Dedifferentiated amniotic fluid mesenchymal stem cell (primary cell): Measurements from ENCODE around the gene TPO.

ENCODE experiments used
- DNase-seq: peaks from one replicate; pipeline ENCODE4 v3.0.0-alpha.2; 2016; ENCODE audit errors: extremely low spot score

The TPO gene

GRCh38 chr2:1450915-1451314 is 37.7 kb downstream of the TPO start:
- DNase-seq = no peak

GRCh38 chr2:1451422-1451821 is 38.2 kb downstream of the TPO start:
- no peak for DNase-seq

GRCh38 chr2:1453561-1453960 is 40.3 kb downstream of the TPO start:
- no peak for DNase-seq

- DNase-seq = no peak
Observed at GRCh38 chr2:1454346-1454745, 41.1 kb downstream of the TPO start.

GRCh38 chr2:1455466-1455865 is 42.2 kb downstream of the TPO start:
- DNase-seq = no peak

GRCh38 chr2:1458432-1458831 is 45.2 kb downstream of the TPO start:
- DNase-seq = no peak

GRCh38 chr2:1459727-1460126 is 46.5 kb downstream of the TPO start:
- DNase-seq = no peak

GRCh38 chr2:1460851-1461418 is 47.7 kb downstream of the TPO start:
- DNase-seq = no peak

- DNase-seq = no peak
Observed at GRCh38 chr2:1461507-1462390, 48.5 kb downstream of the TPO start.

GRCh38 chr2:1462994-1463393 is 49.7 kb downstream of the TPO start:
- no peak for DNase-seq

- DNase-seq = no peak
Observed at GRCh38 chr2:1472350-1472749, 59.1 kb downstream of the TPO start.

- DNase-seq = no peak
Observed at GRCh38 chr2:1476617-1477195, 63.4 kb downstream of the TPO start.

- DNase-seq = no peak
Observed at GRCh38 chr2:1477196-1478040, 64.2 kb downstream of the TPO start.

GRCh38 chr2:1478311-1479305 is 65.3 kb downstream of the TPO start:
- DNase-seq = no peak

- DNase-seq = no peak
Observed at GRCh38 chr2:1479346-1479745, 66.1 kb downstream of the TPO start.

GRCh38 chr2:1480671-1481076 is 67.4 kb downstream of the TPO start:
- DNase-seq = no peak

GRCh38 chr2:1481406-1482252 is 68.4 kb downstream of the TPO start:
- DNase-seq = no peak

- no peak for DNase-seq
Observed at GRCh38 chr2:1482253-1482675, 69.0 kb downstream of the TPO start.

- DNase-seq = no peak
Observed at GRCh38 chr2:1482981-1483380, 69.7 kb downstream of the TPO start.

GRCh38 chr2:1483551-1483950 is 70.3 kb downstream of the TPO start:
- no peak for DNase-seq
